Measurements from ENCODE around the gene IL16. TPM values are rescaled to one million over a fixed set of nuclear protein-coding genes. Genes with fewer than 3 reads are reported as not detected.

IL16 gene
- total RNA-seq, 1 experiment from 2014 or later, result not detected

DNA sequence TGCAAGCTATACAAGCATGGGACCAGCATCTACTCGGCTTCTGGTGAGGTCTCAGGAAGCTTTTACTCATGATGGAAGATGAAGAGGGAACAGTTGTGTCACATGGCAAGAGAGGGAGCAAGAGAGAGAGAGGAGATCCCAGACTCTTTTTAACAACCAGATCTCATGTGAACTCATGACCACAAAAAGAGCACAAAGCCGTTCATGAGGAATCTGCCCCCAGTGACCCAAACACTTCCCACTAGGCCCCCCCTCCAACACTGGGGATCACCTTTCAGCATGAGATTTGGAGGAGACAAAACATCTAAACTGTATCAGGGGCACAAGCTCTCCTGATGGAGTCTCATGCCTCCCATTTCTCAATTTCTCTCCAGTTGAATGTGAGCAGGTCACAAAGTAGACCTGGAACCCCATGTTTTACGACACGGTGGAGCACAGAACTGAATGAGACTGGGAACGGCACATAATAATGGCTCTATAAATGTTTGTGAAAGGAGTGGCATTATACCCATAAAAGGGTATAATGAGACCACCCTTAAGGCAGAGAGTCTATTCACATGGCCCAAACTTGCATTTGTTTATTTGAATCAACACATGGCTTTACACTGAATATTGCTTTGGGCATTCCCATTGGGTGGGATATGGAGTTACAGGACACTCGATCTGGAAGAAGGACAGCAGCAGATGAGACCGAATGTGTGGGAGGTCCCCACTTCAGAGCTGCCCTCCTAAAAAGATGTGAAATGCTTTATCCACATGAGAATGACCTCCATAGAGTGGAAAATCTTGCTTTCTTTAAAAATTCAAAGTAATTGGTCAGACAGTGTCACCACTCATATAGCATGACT is 38.8 kb downstream of the IL16 start:
- no peak for DNase-seq
- no TSS peak for BruUV-seq (replicated peaks)
- Mint-ChIP-seq H3K27me3 (ENCODE audit: unreplicated experiment) (peaks cover 9% of the 10 kb centered on the region), H3K36me3 (ENCODE audit: insufficient read depth, unreplicated experiment) (no peaks in the 10 kb centered on the region), H3K9me3 (ENCODE audit: low read depth, unreplicated experiment) (no peaks in the 10 kb centered on the region), H3K4me1 (ENCODE audit: low read depth, unreplicated experiment) (no peaks in the 10 kb centered on the region), H3K4me3 (ENCODE audit: low read depth, unreplicated experiment) (no peak overlapping the region), H3K27ac (ENCODE audit: unreplicated experiment) (no peak overlapping the region)
- CTCF ChIA-PET, result interaction anchor here (1.9 kb wide), 1 partner anchor 31 kb away, joined by 4 read pairs; no protein-coding TSS in a partner anchor
- TF ChIP-seq, protein P1, sequence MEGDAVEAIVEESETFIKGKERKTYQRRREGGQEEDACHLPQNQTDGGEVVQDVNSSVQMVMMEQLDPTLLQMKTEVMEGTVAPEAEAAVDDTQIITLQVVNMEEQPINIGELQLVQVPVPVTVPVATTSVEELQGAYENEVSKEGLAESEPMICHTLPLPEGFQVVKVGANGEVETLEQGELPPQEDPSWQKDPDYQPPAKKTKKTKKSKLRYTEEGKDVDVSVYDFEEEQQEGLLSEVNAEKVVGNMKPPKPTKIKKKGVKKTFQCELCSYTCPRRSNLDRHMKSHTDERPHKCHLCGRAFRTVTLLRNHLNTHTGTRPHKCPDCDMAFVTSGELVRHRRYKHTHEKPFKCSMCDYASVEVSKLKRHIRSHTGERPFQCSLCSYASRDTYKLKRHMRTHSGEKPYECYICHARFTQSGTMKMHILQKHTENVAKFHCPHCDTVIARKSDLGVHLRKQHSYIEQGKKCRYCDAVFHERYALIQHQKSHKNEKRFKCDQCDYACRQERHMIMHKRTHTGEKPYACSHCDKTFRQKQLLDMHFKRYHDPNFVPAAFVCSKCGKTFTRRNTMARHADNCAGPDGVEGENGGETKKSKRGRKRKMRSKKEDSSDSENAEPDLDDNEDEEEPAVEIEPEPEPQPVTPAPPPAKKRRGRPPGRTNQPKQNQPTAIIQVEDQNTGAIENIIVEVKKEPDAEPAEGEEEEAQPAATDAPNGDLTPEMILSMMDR (IDR thresholded peaks at IDR 0.05; ENCODE audit: unreplicated experiment), result no peak
- intact Hi-C loops (cut with micrococcal nuclease; ENCODE audit: unreplicated experiment), result no loop called here

DNA sequence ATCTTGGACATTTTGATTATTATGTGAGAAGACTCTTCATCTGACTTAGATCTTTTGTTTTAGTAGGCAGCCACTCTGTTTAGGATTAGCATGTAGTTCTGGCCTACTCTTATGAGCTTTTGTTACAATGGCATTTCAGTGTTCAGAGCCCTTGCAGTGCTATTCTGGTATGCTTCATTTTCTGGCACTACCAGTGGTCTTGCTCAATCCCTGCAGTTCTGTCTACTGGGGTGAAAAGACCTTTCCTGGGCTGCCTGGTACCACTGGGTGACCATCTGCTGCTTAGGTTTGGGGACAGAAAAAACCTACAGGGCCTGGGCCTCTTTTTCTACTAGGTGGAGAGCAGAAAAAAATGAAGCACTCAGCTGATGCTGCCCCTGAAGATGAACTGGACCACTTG is 42.5 kb downstream of the IL16 start:
- intact Hi-C loops (cut with micrococcal nuclease; ENCODE audit: unreplicated experiment), result no loop called here
- H3K36me3 Mint-ChIP-seq (ENCODE audit: insufficient read depth, unreplicated experiment), result no peaks in the 10 kb centered on the region

DNA sequence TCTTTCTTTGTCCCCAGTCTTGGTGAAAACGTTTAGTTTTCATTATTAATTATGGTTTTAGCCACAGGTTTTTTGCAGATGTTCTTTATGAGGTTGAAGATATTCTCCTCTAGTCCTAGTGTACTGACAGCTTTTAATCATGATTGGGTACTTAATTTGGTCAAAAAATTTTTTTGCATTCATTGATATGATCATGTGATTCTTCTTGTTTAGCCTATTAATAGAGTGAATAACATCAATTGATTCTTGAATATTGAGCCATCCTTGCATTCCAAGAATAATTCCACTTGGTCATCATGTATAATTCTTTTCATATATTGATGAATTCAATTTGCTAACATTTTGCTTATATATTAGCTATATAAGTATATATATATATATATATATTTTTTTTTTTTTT is 46.1 kb downstream of the IL16 start:
- no TSS peak for BruUV-seq (replicated peaks)
- H3K4me3 Mint-ChIP-seq (ENCODE audit: low read depth, unreplicated experiment), result no peak overlapping the region
- no peak overlapping the region for H3K27ac Mint-ChIP-seq (ENCODE audit: unreplicated experiment)
- H3K4me1 Mint-ChIP-seq (ENCODE audit: low read depth, unreplicated experiment), result no peaks in the 10 kb centered on the region
- peaks cover 23% of the 10 kb centered on the region for H3K27me3 Mint-ChIP-seq (ENCODE audit: unreplicated experiment)
- TF ChIP-seq, protein P1 (IDR thresholded peaks at IDR 0.05; ENCODE audit: unreplicated experiment), result no peak
- H3K9me3 Mint-ChIP-seq (ENCODE audit: low read depth, unreplicated experiment), result peaks cover 2% of the 10 kb centered on the region
- intact Hi-C loops (cut with micrococcal nuclease; ENCODE audit: unreplicated experiment), result no loop called here
- CTCF ChIA-PET, result interaction anchor here (1.0 kb wide), 1 partner anchor 23 kb away, joined by 3 read pairs; no protein-coding TSS in a partner anchor
- H3K36me3 Mint-ChIP-seq (ENCODE audit: insufficient read depth, unreplicated experiment), result no peaks in the 10 kb centered on the region
- DNase-seq, result no peak

More for the DNA sequence above, 42.5 kb downstream of the IL16 start:
- CTCF ChIA-PET, result no interaction called here
- H3K4me3 Mint-ChIP-seq (ENCODE audit: low read depth, unreplicated experiment), result no peak overlapping the region
- TF ChIP-seq, protein P1 (IDR thresholded peaks at IDR 0.05; ENCODE audit: unreplicated experiment), result no peak
- no TSS peak for BruUV-seq (replicated peaks)
- DNase-seq, result no peak
- no peak overlapping the region for H3K27ac Mint-ChIP-seq (ENCODE audit: unreplicated experiment)
- H3K4me1 Mint-ChIP-seq (ENCODE audit: low read depth, unreplicated experiment), result no peaks in the 10 kb centered on the region
- H3K9me3 Mint-ChIP-seq (ENCODE audit: low read depth, unreplicated experiment), result peaks cover 2% of the 10 kb centered on the region
- no peaks in the 10 kb centered on the region for H3K27me3 Mint-ChIP-seq (ENCODE audit: unreplicated experiment)

DNA sequence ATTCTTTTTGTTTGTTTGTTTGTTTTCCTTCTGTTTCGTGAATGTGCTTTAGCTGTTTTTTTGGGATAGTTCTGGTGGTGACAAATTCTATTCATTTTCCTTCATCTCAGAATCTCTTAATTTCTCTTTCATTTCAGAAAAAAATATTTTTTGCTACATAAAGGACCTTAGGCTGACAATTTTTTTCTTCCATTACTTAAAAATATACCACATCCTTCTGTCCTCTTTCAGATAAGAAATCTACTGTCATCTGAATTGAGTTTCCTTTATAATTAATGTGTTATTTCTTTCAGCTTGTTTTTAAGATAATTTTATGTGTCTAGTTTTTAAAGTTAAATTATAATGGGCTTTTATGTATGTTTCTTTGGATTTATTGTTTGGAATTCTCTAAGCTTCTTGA is 47.6 kb downstream of the IL16 start:
- intact Hi-C loops (cut with micrococcal nuclease; ENCODE audit: unreplicated experiment), result no loop called here
- Mint-ChIP-seq H3K4me3 (ENCODE audit: low read depth, unreplicated experiment) (no peak overlapping the region), H3K27ac (ENCODE audit: unreplicated experiment) (no peak overlapping the region), H3K4me1 (ENCODE audit: low read depth, unreplicated experiment) (no peaks in the 10 kb centered on the region), H3K9me3 (ENCODE audit: low read depth, unreplicated experiment) (peaks cover 2% of the 10 kb centered on the region), H3K27me3 (ENCODE audit: unreplicated experiment) (peaks cover 28% of the 10 kb centered on the region), H3K36me3 (ENCODE audit: insufficient read depth, unreplicated experiment) (no peaks in the 10 kb centered on the region)
- TF ChIP-seq, protein P1 (IDR thresholded peaks at IDR 0.05; ENCODE audit: unreplicated experiment), result no peak
- DNase-seq, result no peak
- CTCF ChIA-PET, result no interaction called here
- no TSS peak for BruUV-seq (replicated peaks)
